Stimulated activated CD8-positive, alpha-beta memory T cell treated with anti-CD3 and anti-CD28 coated beads, Interleukin-12 subunit alpha, Interleukin-12 subunit beta, amount 100 ng/mL, for 4 hours (primary cell): ENCODE results near the gene RFNG.

Experiments used
- DNase-seq: peaks from one replicate; pipeline ENCODE4 v3.0.0-alpha.2; 2020; ENCODE audit warnings: low read depth

The RFNG gene

DNA sequence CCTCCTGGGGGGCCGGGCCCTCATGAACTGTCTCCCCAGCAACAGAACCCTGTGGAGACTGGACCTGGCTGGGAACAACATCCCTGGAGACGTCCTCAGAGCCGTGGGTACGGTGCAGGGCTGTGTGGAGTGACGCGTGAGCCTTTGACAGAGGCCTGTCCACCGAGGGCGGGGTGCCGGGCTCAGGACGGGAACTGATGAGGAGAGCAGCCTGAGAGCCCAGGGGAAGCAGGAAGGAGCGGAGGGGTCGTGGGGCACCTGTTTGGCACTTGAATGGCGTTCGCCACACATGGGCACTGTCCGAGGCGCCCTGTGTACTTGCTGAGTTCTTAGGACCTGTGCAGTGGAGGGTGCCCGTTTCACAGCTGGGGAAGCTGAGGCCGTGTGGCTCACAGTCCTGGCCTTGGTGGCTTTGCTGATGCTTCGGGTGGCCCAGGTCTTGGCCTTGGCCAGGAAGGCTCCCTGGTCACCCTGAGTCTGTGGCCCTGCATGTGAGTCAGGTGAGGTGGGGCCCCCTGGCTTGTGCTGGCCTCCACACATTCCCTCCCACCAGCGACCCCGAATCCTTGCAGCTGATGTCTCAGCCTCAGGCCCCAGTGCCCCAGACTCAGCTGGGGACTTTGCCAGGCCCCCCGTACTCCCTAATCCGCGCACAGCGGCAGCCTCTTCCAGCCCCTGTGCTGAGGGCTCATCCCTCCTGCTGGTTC, 26.1 kb downstream of the RFNG start:
- DNase-seq: no peak

- no peak for DNase-seq
Observed at GRCh38 chr17:82024859-82025258, 26.8 kb downstream of the RFNG start.

DNA sequence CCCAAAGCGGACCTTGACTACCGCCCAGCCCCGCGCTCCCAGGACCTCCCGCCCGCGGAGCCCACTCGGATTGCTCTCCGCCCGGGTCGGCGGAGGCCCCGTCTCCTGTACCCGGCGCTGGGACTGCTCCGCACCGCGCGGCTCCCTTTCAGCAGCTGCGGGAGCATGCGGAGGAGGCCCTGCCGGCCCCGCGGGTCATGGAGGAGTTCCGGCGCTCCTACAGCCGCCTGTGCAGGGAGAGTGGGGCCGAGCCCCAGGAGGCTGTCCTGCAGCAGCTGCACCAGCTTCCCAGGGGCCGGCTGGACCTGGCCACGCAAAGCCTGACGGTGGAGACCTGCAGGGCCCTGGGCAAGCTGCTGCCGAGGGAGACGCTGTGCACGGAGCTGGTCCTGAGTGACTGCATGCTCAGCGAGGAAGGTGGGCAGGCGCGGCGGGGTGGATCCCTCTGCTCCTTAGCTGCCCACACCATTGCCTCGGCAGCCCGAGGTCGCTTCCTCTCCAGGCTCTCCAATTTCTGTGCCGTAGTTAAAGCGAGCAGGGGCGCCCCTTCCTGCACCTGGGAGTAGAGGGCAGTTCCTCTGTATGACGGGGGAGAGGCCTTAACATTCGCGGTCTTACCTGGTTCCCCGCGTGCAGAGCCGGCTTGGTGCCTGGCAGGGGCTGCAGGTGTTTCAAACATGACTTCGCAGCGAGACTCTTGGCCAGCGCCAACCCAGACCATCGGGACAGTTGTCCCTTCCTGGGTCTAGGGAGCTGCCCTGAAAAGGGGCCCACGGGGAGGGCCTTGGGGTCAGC, 28.0 kb downstream of the RFNG start:
- no peak for DNase-seq

DNA sequence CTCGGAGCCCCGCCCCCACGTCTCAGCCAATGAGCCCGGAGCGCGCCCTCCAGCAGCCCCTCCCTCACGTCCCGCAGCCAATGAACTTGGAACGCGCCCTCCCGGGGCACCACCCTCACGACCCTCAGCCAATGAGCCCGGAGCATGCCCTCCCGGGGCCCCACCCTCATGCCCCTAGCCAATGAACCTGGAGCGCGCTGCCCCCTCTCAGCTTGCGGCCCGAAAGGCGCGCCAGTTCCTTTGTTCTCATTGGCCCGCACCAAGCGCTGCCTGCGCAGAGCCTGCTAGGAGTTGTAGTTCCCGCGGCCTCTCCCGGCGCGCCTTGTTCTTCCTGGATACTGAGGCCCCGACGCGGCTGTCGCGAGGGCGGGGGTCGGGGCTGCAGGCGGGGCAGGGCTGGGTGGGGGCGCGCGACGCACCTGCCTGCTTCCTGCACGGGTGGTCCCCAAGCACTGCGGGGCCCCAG, 28.6 kb downstream of the RFNG start, which contains the start of gene LRRC45:
LRRC45 (plus strand) TSS at position 325 of the 466 bp plus-strand sequence. CDS start 339 bp downstream, outside the sequence.
- peak; percentile 100 for DNase-seq

DNA sequence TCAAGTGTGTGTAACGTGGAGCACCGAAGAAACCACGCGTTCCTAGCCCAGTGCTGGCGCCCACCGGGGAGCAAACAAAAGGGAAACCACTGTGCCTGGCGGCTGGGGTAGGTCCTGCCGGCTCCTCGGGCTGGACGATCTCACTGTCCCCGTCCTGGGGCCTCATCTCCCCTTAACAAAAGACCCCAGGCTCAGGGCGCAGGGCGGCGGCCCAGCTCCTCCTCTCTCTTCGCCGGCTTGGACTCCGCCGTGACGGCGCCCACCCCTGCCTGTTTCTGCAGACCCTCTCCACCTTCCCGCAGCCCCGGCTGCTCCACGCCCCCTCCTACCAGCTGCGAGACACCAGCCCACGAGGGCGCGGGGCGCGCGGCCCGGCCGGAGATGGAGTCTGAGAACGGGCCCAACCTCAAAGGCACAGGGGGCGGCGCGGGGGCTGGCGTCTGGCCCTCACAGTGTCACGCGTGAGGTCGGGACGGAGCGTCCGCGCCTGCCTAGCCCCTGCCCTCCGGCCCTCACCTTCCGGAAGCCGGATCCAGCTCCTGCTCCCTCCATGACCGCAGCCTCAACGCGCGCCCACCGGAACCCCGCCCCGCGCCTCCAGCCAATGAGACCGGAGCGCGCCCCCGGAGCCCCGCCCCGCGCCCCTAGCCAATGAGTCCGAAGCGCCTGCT, 29.2 kb downstream of the RFNG start, which contains the start of gene CENPX:
CENPX (minus strand) TSS at position 569 of the 671 bp plus-strand sequence; CDS start at position 552, 17 bp downstream.
- DNase-seq: no peak

DNA sequence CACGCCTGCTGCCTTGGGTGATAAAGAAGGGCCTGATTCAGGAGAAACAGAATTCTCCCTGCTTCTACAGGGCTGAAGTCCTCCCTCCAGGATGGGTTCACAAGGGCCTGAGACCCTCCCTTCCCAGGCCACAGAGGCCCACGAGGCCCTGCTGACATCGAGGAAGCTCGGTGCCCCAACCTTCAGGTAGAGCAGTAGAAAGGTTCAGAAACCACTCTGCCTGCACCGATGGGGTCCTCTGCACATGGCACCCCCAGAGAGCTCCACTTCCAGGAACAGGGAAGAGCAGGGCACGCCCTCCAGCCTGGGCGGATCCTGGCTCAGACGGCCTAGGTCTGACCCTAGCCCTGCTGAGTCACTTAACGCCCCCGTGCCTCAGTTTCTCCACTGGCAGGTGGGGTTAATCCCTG, 29.7 kb downstream of the RFNG start:
- no peak for DNase-seq

- DNase-seq: peak; percentile 27
Observed at GRCh38 chr17:82021107-82021899, 30.3 kb downstream of the RFNG start.

GRCh38 chr17:82020572-82021106, 31.0 kb downstream of the RFNG start:
- no peak for DNase-seq

GRCh38 chr17:82019690-82020571, 31.7 kb downstream of the RFNG start:
- peak; percentile 27 for DNase-seq

DNA sequence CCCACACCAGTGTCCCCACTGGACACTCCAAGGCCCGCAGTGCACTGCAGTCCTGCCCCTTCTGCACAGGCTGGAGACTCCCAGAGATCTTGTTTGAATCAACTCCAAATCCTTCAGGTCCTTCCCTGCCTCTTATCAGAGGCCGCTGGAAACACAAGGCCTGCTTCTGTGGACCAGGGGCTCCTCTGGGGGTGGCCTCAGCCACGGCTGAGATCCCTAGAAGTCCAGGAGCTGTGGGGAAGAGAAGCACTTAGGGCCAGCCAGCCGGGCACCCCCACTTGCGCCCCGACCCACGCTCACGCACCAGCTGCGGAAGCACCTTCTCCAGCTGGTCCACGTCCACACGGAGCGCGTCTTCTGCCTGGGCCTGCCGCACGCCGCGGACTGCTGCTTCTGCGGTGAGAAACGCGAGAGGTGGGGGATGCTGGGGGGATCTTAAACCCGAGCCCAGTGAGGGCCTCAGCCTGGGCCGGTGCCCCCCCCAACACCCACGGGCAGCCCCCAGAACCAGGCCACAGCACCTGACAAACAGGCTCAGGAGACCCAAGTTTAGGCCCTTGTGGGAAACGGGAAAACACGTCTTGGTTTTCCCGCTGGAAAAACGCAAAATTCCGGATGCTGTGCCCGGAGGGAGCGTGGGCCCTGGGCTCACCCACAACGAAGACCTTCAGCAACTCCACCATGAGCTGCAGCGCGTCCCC, 32.5 kb downstream of the RFNG start:
- no peak for DNase-seq

- DNase-seq: no peak
Observed at GRCh38 chr17:82018152-82018988, 33.2 kb downstream of the RFNG start.

DNA sequence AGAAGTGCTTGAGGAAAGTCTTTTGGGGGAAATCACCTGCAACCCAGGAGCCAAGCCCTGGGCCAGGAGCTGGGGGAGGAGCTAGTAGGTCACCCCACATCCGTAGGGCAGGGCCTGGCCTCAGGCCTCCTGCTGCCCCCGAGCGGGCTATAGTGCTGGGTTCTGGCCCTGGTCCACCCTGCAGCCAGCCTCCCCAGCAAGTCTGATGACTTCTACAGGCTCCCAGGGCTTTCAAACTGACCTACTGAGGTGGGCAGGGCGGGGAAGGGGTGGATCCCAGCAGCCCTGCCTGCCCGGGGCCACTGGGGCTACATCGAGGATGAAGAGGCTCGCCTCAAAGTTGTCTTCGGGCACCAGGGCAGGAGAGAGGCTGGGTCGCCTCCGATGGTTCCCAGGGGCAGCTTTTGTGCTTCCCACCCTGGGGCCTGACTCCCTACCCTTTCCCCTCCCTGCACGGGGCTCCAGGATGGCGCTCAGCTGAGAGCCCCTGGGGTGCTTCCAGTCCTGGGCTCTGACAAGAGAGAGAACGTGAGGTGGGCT, 33.9 kb downstream of the RFNG start:
- DNase-seq: no peak

DNA sequence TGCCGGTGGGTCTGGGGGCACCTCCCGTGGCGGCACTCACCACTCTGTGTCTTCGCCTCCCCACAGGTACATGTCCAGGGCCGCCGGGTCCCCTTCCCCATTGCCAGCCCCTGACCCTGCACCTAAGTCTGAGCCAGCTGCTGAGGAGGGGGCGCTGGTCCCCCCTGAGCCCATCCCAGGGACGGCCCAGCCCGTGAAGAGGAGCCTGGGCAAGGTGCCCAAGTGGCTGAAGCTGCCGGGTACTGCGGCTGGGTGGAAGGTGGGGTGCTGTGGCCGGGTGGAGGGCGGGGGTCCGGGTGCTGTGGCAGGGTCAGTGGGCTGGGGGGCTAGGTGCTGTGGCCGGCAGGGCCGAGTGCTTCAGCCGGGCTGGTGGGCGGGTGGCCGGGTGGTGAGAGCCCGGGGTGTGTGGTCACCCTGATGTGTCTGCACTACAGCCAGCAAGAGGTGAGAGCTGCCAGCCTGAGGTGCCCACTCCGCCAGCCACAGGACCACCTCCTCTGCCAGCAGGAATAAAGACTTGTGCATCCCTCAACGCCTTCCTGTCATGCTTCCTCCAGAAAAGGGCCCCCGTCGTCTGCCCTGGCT, 34.6 kb downstream of the RFNG start:
- no peak for DNase-seq

DNA sequence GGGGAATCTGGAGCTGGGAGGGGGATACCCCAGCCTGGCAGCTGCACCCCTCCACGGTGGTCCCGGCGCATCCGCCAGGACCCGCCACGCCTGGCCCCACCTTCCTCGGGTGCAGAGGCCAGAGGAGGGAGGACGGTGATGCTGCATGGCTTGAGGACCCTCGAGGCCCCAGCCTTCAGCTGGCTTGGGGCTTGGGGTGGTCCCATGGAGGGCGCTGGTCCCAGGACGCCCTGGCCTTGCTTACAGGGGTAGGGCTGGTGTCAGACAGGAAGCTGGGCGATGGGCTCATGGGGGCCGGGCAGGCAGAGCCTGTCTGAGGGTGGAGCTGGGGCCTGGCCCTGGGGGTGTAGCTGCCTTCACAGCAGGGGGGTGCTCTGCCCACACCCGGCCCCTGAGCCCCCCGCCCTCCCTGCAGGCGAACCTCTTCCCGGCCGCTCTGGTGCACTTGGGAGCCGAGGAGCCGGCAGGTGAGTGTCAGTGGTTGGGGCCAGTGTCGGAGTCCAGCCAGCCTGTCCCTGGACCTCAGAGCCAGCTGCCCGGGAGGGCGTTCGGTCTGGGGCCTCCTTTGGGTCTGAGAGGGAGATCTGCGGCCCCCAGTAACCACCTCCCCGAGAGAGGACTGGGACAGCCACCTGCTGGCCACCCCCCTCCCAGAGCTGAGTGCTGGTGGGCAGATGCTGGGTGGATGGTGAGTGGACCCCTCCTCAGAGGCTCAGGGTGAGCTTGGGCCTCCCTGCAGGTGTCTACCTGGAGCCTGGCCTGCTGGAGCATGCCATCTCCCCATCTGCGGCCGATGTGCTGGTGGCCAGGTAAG, 35.3 kb downstream of the RFNG start:
- DNase-seq: no peak

- DNase-seq: no peak
Observed at GRCh38 chr17:82015311-82015971, 36.2 kb downstream of the RFNG start.

GRCh38 chr17:82014971-82015310, 36.7 kb downstream of the RFNG start:
- no peak for DNase-seq

GRCh38 chr17:82014432-82014831, 37.2 kb downstream of the RFNG start:
- DNase-seq: no peak
